Gastroesophageal sphincter (tissue), 3 donors: ENCODE data around the gene C1GALT1.
"Not testable (repeated sequence)": the region's sequence is repeated elsewhere in the genome, so short reads cannot be mapped to it uniquely, and the experiment has no call there.

Source experiments
- EP300 ChIP-seq: sonication (generic); formaldehyde crosslinking; IDR thresholded peaks from one replicate; pipeline ENCODE4 v1.6.1; 2017; ENCODE audit warnings: antibody characterized with exemption, mild to moderate bottlenecking
- POLR2A ChIP-seq, 2 donors: fragments of 450-650 bp; IDR thresholded peaks; one replicate each; pipeline ENCODE4 v1.6.1; 2017; ENCODE audit warnings: antibody characterized with exemption in 2 of 2, mild to moderate bottlenecking in 2 of 2, moderate library complexity in 1 of 2
- TF ChIP-seq, protein P1 (sequence below), 4 experiments: fragments of 200-600 bp in 2 of 4; fragments of 450-650 bp in 2 of 4; sonication (generic) in 1 of 4; IDR thresholded peaks; one replicate each; pipeline ENCODE4 v1.5.1; 2017 to 2019; ENCODE audit warnings: antibody characterized with exemption in 4 of 4, mild to moderate bottlenecking in 2 of 4, moderate library complexity in 2 of 4

DNA sequence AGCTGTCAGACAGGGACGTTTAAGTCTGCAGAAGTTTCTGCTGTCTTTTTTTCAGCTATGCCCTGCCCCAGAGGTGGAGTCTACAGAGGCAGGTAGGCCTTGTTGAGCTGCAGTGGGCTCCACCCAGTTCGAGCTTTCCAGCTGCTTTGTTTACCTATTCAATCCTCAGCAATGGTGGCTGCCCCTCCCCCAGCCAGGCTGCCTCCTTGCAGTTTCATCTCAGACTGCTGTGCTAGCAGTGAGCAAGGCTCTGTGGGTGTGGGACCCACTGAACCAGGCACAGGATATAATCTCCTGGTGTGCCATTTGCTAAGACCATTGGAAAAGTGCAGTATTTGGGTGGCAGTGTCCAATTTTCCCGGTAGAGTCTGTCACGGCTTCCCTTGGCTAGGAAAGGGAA lies 37.2 kb upstream of the C1GALT1 start:
- TF ChIP-seq, protein P1, sequence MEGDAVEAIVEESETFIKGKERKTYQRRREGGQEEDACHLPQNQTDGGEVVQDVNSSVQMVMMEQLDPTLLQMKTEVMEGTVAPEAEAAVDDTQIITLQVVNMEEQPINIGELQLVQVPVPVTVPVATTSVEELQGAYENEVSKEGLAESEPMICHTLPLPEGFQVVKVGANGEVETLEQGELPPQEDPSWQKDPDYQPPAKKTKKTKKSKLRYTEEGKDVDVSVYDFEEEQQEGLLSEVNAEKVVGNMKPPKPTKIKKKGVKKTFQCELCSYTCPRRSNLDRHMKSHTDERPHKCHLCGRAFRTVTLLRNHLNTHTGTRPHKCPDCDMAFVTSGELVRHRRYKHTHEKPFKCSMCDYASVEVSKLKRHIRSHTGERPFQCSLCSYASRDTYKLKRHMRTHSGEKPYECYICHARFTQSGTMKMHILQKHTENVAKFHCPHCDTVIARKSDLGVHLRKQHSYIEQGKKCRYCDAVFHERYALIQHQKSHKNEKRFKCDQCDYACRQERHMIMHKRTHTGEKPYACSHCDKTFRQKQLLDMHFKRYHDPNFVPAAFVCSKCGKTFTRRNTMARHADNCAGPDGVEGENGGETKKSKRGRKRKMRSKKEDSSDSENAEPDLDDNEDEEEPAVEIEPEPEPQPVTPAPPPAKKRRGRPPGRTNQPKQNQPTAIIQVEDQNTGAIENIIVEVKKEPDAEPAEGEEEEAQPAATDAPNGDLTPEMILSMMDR (IDR thresholded peaks at IDR 0.05) = not testable (repeated sequence)
- TF ChIP-seq POLR2A (IDR thresholded peaks at IDR 0.05); EP300: not testable (repeated sequence)
